ENCODE results near the gene INKA1. TPM values are rescaled to one million over a fixed set of nuclear protein-coding genes. Genes with fewer than 3 reads are reported as not detected.

INKA1 gene
- total RNA-seq, 1 experiment from 2014 or later: 1.4 TPM

- H3K27me3 Mint-ChIP-seq (ENCODE audit: low read depth): peaks cover 2% of the 10 kb centered on the region; the same call in 1 of the 2 replicates
- Histone ChIP-seq H3K23ac (ENCODE audit: insufficient read length, low read depth, low read length) (no peak overlapping the region), H2BK15ac (ENCODE audit: low read depth, low read length) (no peak overlapping the region), H3K27ac (ENCODE audit: insufficient read length, low read depth, low read length) (no peak overlapping the region), H4K8ac (replicated peaks; ENCODE audit: insufficient read length, low read depth, low read length) (no peak overlapping the region), H4K5ac (ENCODE audit: insufficient read length, low read depth, low read length) (no peak overlapping the region), H2BK20ac (ENCODE audit: low read depth, low read length, poor library complexity, severe bottlenecking) (no peak overlapping the region), H3K23me2 (ENCODE audit: insufficient read length, low read depth, low read length, poor library complexity, severe bottlenecking) (no peaks in the 10 kb centered on the region), H2BK120ac (ENCODE audit: low read depth, low read length, poor library complexity, severe bottlenecking) (no peak overlapping the region), H3K79me1 (ENCODE audit: insufficient read depth, low read depth, low read length, poor library complexity, severe bottlenecking) (no peaks in the 10 kb centered on the region), H3T11ph (ENCODE audit: low read length) (no peak overlapping the region), H3K9ac (ENCODE audit: extremely low read depth, insufficient read length, low read length) (no peak overlapping the region), H2BK5ac (ENCODE audit: insufficient read length, low read length) (no peak overlapping the region), H3K79me2 (ENCODE audit: insufficient read depth, low read length) (no peaks in the 10 kb centered on the region), H3K14ac (ENCODE audit: insufficient read depth, low read length) (no peak overlapping the region), H3K56ac (ENCODE audit: insufficient read length, low read depth, low read length) (no peak overlapping the region), H3K4me1 (ENCODE audit: insufficient read depth, low read length) (no peaks in the 10 kb centered on the region), H3K18ac (ENCODE audit: insufficient read length, low read depth, low read length) (no peak overlapping the region), H3K27me3 (ENCODE audit: insufficient read depth, low read length) (no peaks in the 10 kb centered on the region; the same call in none of the 2 replicates), H3K4me2 (ENCODE audit: insufficient read depth, insufficient read length, low read length) (no peak overlapping the region), H4K91ac (ENCODE audit: insufficient read length, low read depth, low read length) (no peak overlapping the region), H2AFZ (ENCODE audit: low read length) (no peak overlapping the region), H3K4ac (ENCODE audit: low read depth, low read length) (no peak overlapping the region), H4K20me1 (ENCODE audit: control insufficient read depth, insufficient read depth, insufficient read length) (no peaks in the 10 kb centered on the region), H3K9me3 (ENCODE audit: control insufficient read depth, low read depth, low read length) (no peaks in the 10 kb centered on the region), H2BK12ac (ENCODE audit: insufficient read length, low read depth, low read length) (no peak overlapping the region), H2AK5ac (ENCODE audit: insufficient read length, low read length) (no peak overlapping the region)
- H3K4me3 Mint-ChIP-seq: no peak overlapping the region
- TF ChIP-seq, protein P1, sequence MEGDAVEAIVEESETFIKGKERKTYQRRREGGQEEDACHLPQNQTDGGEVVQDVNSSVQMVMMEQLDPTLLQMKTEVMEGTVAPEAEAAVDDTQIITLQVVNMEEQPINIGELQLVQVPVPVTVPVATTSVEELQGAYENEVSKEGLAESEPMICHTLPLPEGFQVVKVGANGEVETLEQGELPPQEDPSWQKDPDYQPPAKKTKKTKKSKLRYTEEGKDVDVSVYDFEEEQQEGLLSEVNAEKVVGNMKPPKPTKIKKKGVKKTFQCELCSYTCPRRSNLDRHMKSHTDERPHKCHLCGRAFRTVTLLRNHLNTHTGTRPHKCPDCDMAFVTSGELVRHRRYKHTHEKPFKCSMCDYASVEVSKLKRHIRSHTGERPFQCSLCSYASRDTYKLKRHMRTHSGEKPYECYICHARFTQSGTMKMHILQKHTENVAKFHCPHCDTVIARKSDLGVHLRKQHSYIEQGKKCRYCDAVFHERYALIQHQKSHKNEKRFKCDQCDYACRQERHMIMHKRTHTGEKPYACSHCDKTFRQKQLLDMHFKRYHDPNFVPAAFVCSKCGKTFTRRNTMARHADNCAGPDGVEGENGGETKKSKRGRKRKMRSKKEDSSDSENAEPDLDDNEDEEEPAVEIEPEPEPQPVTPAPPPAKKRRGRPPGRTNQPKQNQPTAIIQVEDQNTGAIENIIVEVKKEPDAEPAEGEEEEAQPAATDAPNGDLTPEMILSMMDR (conservative IDR thresholded peaks at IDR 0.05): no peak
- no peak overlapping the region for H3K27ac Mint-ChIP-seq
- peaks cover 8 to 17% of the 10 kb centered on the region in 2 experiments for H3K4me1 Mint-ChIP-seq
- H3K9me3 Mint-ChIP-seq: no peaks in the 10 kb centered on the region
- DNase-seq: no peak
- no peaks in the 10 kb centered on the region; a peak in 1 of 7 replicates for H3K36me3 Mint-ChIP-seq (ENCODE audit: insufficient read depth in 1 of 3, low read depth in 3 of 3)
- no CpG with 5 or more reads among the region's 4 CpGs for WGBS (ENCODE audit: extremely low coverage, insufficient read length, low lambda C conversion rate)
Measured at GRCh38 chr3:49791571-49791970, 11.5 kb upstream of the INKA1 start.
